Astrocyte of the cerebellum (primary cell): ENCODE data around the gene SSH2.
"Not testable (repeated sequence)": the region's sequence is repeated elsewhere in the genome, so short reads cannot be mapped to it uniquely, and the experiment has no call there.

Experiments used
- DNase-seq: peaks from one replicate; pipeline ENCODE4 v3.0.0-alpha.2; 2011; ENCODE audit warnings: low read depth
- H3K4me3 ChIP-seq: 2 replicates; pipeline ENCODE4 v1.5.1; 2011; ENCODE audit warnings: mild to moderate bottlenecking, low read depth, low read length, moderate library complexity
- CTCF ChIP-seq: IDR thresholded peaks from 2 replicates; pipeline ENCODE4 v1.5.1; 2012; ENCODE audit warnings: low read length, low read depth, moderate library complexity, mild to moderate bottlenecking; ENCODE audit errors: missing control alignments
- in situ Hi-C: cut with HindIII; loops from 2 replicates; pipeline ENCODE4 v1.10.0; 2017; ENCODE audit warnings: low sequenced_read_pairs

Gene SSH2

GRCh38 chr17:29945281-29945680 lies 15.3 kb upstream of the SSH2 start:
- in situ Hi-C loops: no loop called here
- DNase-seq: no peak
- no peak for TF ChIP-seq CTCF
- H3K4me3 ChIP-seq: no peak overlapping the region

- H3K4me3 ChIP-seq: no peak within 1 kb of the TSS
- DNase-seq: no peak
- TF ChIP-seq CTCF: no peak
- in situ Hi-C loops: no loop called here
Observed at GRCh38 chr17:29941334-29941733, 11.3 kb upstream of the SSH2 start, which contains the start of gene EFCAB5. EFCAB5 (plus strand) TSS chr17:29941634; CDS start chr17:29941797, 163 bp downstream.

- DNase-seq: no peak
- in situ Hi-C loops: no loop called here
- TF ChIP-seq CTCF: no peak
- no peak overlapping the region for H3K4me3 ChIP-seq
Observed at GRCh38 chr17:29936724-29937123, 6.7 kb upstream of the SSH2 start.

GRCh38 chr17:29935909-29936308 lies 5.9 kb upstream of the SSH2 start:
- DNase-seq, in situ Hi-C loops, H3K4me3 ChIP-seq: not testable (repeated sequence)

- no peak for DNase-seq
- no peak overlapping the region for H3K4me3 ChIP-seq
- in situ Hi-C loops: loop anchor here (5.0 kb wide), 1 partner anchor 141 kb away; no protein-coding TSS in a partner anchor
- TF ChIP-seq CTCF: peak; percentile 60
Observed at GRCh38 chr17:29933379-29933778, 3.4 kb upstream of the SSH2 start.

GRCh38 chr17:29931231-29931932 lies 1.4 kb upstream of the SSH2 start:
- peak; percentile 62 for DNase-seq
- peak; percentile 94 for TF ChIP-seq CTCF
- peak overlapping the region; percentile 86 for H3K4me3 ChIP-seq
- in situ Hi-C loops: loop anchor here (5.0 kb wide), 1 partner anchor 139 kb away; no protein-coding TSS in a partner anchor

GRCh38 chr17:29930409-29931010 lies 482 bp upstream of the SSH2 start:
- in situ Hi-C loops: loop anchor here (5.0 kb wide), 1 partner anchor 138 kb away; no protein-coding TSS in a partner anchor
- H3K4me3 ChIP-seq: peak overlapping the region; percentile 86
- DNase-seq: no peak
- TF ChIP-seq CTCF: no peak
